K562 (cell line): Measurements from ENCODE around the gene SCARB2. TPM values are rescaled to one million over a fixed set of nuclear protein-coding genes. Genes with fewer than 3 reads are reported as not detected.
A peak's percentile ranks its signal among the peaks of the same experiment; 100 is the strongest.

Experiments
- ATF1 ChIP-seq, 2 experiments: fragments of 450-650 bp in 1 of 2; IDR thresholded peaks; 2 replicates each; pipeline ENCODE4 v1.6.1; 2016; ENCODE audit warnings: missing compliant biosample characterization in 1 of 2, missing genetic modification characterization in 1 of 2
- CBX8 ChIP-seq: fragments of 200-600 bp; sonication (generic); IDR thresholded peaks from 2 replicates; pipeline ENCODE4 v1.6.1; 2012; ENCODE audit warnings: borderline replicate concordance, mixed run types, low read depth, mild to moderate bottlenecking, moderate library complexity, mixed read lengths, low read length, control low read depth, inconsistent platforms; ENCODE audit not compliant: poor library complexity, severe bottlenecking; ENCODE audit errors: extremely low read depth
- CREB3L1 ChIP-seq: fragments of 450-650 bp; IDR thresholded peaks from 2 replicates; pipeline ENCODE4 v1.6.1; 2014; ENCODE audit warnings: low read depth, mild to moderate bottlenecking, moderate library complexity, borderline replicate concordance
- DMBX1 ChIP-seq: fragments of 250-450 bp; sonication (Bioruptor Pico); IDR thresholded peaks from 2 replicates; pipeline ENCODE4 v1.8.0; 2022; ENCODE audit warnings: inconsistent platforms, mild to moderate bottlenecking, moderate library complexity, borderline replicate concordance
- E2F3 ChIP-seq: fragments of 250-450 bp; sonication (Bioruptor Pico); IDR thresholded peaks from 2 replicates; pipeline ENCODE4 v1.4.0; 2020; ENCODE audit warnings: mild to moderate bottlenecking
- HNRNPH1 ChIP-seq: fragments of 200-400 bp; formaldehyde crosslinking; optimal IDR thresholded peaks from 2 replicates; pipeline ENCODE3; 2017; ENCODE audit warnings: low read depth, mild to moderate bottlenecking, low read length, moderate library complexity
- KAT7 ChIP-seq: sonication (generic); formaldehyde crosslinking; IDR thresholded peaks from 2 replicates; pipeline ENCODE4 v1.8.0; 2022; ENCODE audit warnings: missing genetic modification reagents, mild to moderate bottlenecking, borderline replicate concordance
- KDM4B ChIP-seq, 2 experiments: fragments of 450-650 bp in 1 of 2; sonication (generic) in 1 of 2; IDR thresholded peaks; 2 replicates each; pipeline ENCODE4 v1.6.1; 2016 to 2017; ENCODE audit warnings: borderline replicate concordance in 2 of 2, antibody characterized with exemption in 1 of 2, low read depth in 1 of 2, mild to moderate bottlenecking in 1 of 2
- KLF1 ChIP-seq: fragments of 450-650 bp; IDR thresholded peaks from 2 replicates; pipeline ENCODE4 v1.6.1; 2016; ENCODE audit warnings: missing genetic modification characterization, missing compliant biosample characterization
- MAFF ChIP-seq: IDR thresholded peaks from 2 replicates; pipeline ENCODE4 v1.6.1; 2012; ENCODE audit warnings: low read length, improper control_type of control experiment
- MTA1 ChIP-seq: fragments of 450-650 bp; IDR thresholded peaks from 2 replicates; pipeline ENCODE4 v1.6.1; 2017; ENCODE audit warnings: borderline replicate concordance
- NCOA1 ChIP-seq: fragments of 450-650 bp; IDR thresholded peaks from 2 replicates; pipeline ENCODE4 v1.6.1; 2016; ENCODE audit warnings: low read depth
- PCBP2 ChIP-seq: fragments of 200-400 bp; formaldehyde crosslinking; IDR thresholded peaks from 2 replicates; pipeline ENCODE4 v1.6.1; 2018; ENCODE audit warnings: low read length, low read depth, mild to moderate bottlenecking, moderate library complexity; ENCODE audit not compliant: poor library complexity, severe bottlenecking
- POLR2AphosphoS5 ChIP-seq: IDR thresholded peaks from 2 replicates; pipeline ENCODE4 v1.6.1; 2011; ENCODE audit warnings: mild to moderate bottlenecking, low read depth, low read length, moderate library complexity; ENCODE audit not compliant: control insufficient read depth, insufficient read depth
- RBFOX2 ChIP-seq: fragments of 200-400 bp; formaldehyde crosslinking; IDR thresholded peaks from 2 replicates; pipeline ENCODE4 v1.6.1; 2017; ENCODE audit warnings: low read depth, mild to moderate bottlenecking, low read length, moderate library complexity
- ZBTB5 ChIP-seq: fragments of 450-650 bp; IDR thresholded peaks from 2 replicates; pipeline ENCODE4 v1.6.1; 2017; ENCODE audit warnings: antibody characterized with exemption
- ZNF140 ChIP-seq: fragments of 250-450 bp; sonication (Bioruptor Pico); IDR thresholded peaks from 2 replicates; pipeline ENCODE4 v1.8.0; 2021; ENCODE audit warnings: moderate library complexity, mild to moderate bottlenecking, inconsistent platforms
- ZNF408 ChIP-seq: fragments of 250-450 bp; sonication (Bioruptor Pico); IDR thresholded peaks from 2 replicates; pipeline ENCODE4 v1.4.0; 2020; ENCODE audit warnings: low read depth, mild to moderate bottlenecking, moderate library complexity
- ZNF57 ChIP-seq: fragments of 450-650 bp; formaldehyde crosslinking; IDR thresholded peaks from 2 replicates; pipeline ENCODE4 v1.4.0; 2020; ENCODE audit warnings: mild to moderate bottlenecking, moderate library complexity
- ZNF592 ChIP-seq: fragments of 450-650 bp; IDR thresholded peaks from 2 replicates; pipeline ENCODE4 v1.6.1; 2017; ENCODE audit warnings: antibody characterized with exemption, mild to moderate bottlenecking
- polyA plus RNA-seq, 8 experiments: library from polyadenylated mRNA; depleted of rRNA in 4 of 8; stranded (reverse) in 5 of 8; unstranded in 3 of 8; fragments of >200 nt; fragmentation: Nextera tagmentation in 2 of 8; fragmentation: Illumina TruSeq in 1 of 8; extraction: Ambion mirVana in 2 of 8; extraction: Trizol in 1 of 8; gene quantifications; 2 replicates each; pipeline versions ENCODE4 v1.2.1 to v1.2.3, GENCODE V29; 2011 to 2014; ENCODE audit warnings: inconsistent platforms in 1 of 8, missing spikeins in 1 of 8
- total RNA-seq, 7 experiments: library from RNA; depleted of rRNA in 6 of 7; stranded (reverse); fragments of >200 nt in 6 of 7; fragmentation: Illumina TruSeq in 2 of 7; extraction: Trizol in 2 of 7; gene quantifications; 2 replicates each; pipeline versions ENCODE4 v1.2.1 to v1.2.3, GENCODE V29; 2011 to 2021; ENCODE audit warnings: low replicate concordance in 1 of 7

The SCARB2 gene
- total and polyA plus RNA-seq, 9 of the 15 experiments (the other 6 are each of a cell fraction or from before 2014, with no cell fraction given), result 6.1 to 25.8 (median 17.8) TPM

GRCh38 chr4:76147454-76148141 is 66.0 kb downstream of the SCARB2 start (continued):
- TF ChIP-seq PCBP2 (no peak), POLR2AphosphoS5 (no peak; the same call in 1 of the 2 replicates), ZNF408 (CRISPR knock-in tag) (no peak), HNRNPH1 (no peak), ZBTB5 (0 out of 2 replicates have a peak, but pooled peaks have one; percentile 35), ZNF140 (CRISPR knock-in tag) (no peak), ZNF57 (CRISPR knock-in tag) (no peak), ATF1 (CRISPR knock-in tag; IDR thresholded peaks at IDR 0.05) (no peak), ATF1 (tag; IDR thresholded peaks at IDR 0.05) (no peak), RBFOX2 (no peak), ZNF592 (no peak), KAT7 (no peak; the same call in 1 of the 2 replicates), MTA1 (no peak), E2F3 (CRISPR knock-in tag) (no peak), NCOA1 (no peak), MAFF (no peak), KDM4B (IDR thresholded peaks at IDR 0.05; ENCODE audit: borderline replicate concordance in 2 of 2, low read depth in 1 of 2) (no peak), KLF1 (tag) (no peak), CREB3L1 (no peak), DMBX1 (CRISPR knock-in tag) (no peak), CBX8 (no peak)
